HEK293 (cell line): ENCODE results near the gene SLC25A12.
A peak's percentile ranks its signal among the peaks of the same experiment; 100 is the strongest.

Source experiments
- GLIS1 ChIP-seq: fragments of 450-650 bp; formaldehyde crosslinking; IDR thresholded peaks from 2 replicates; pipeline ENCODE4 v1.5.1; 2016; ENCODE audit warnings: missing biosample characterization, missing genetic modification characterization
- KLF1 ChIP-seq: fragments of 450-650 bp; formaldehyde crosslinking; IDR thresholded peaks from 2 replicates; pipeline ENCODE4 v1.5.1; 2016; ENCODE audit warnings: missing biosample characterization, missing genetic modification characterization
- KLF9 ChIP-seq: fragments of 450-650 bp; formaldehyde crosslinking; IDR thresholded peaks from 2 replicates; pipeline ENCODE4 v1.5.1; 2016; ENCODE audit warnings: missing biosample characterization, missing genetic modification characterization, low read depth
- MYNN ChIP-seq: fragments of 450-650 bp; formaldehyde crosslinking; IDR thresholded peaks from 2 replicates; pipeline ENCODE4 v1.5.1; 2016; ENCODE audit warnings: missing biosample characterization, missing genetic modification characterization, borderline replicate concordance
- OVOL3 ChIP-seq: fragments of 450-650 bp; formaldehyde crosslinking; IDR thresholded peaks from 2 replicates; pipeline ENCODE4 v1.5.1; 2016; ENCODE audit warnings: missing biosample characterization, missing genetic modification characterization
- PRDM1 ChIP-seq: fragments of 450-650 bp; formaldehyde crosslinking; IDR thresholded peaks from 2 replicates; pipeline ENCODE4; 2016; ENCODE audit warnings: missing biosample characterization, missing genetic modification characterization
- TRIM28 ChIP-seq: IDR thresholded peaks from 2 replicates; pipeline ENCODE4 v1.6.1; 2011; ENCODE audit warnings: low read length, control low read depth, borderline replicate concordance
- ZBTB7A ChIP-seq: fragments of 450-650 bp; formaldehyde crosslinking; IDR thresholded peaks from 2 replicates; pipeline ENCODE4 v1.5.1; 2016; ENCODE audit warnings: low read depth, missing biosample characterization, missing genetic modification characterization
- ZFP37 ChIP-seq: fragments of 450-650 bp; formaldehyde crosslinking; IDR thresholded peaks from 2 replicates; pipeline ENCODE4 v1.5.1; 2016; ENCODE audit warnings: missing biosample characterization, missing genetic modification characterization
- ZFP41 ChIP-seq: fragments of 450-650 bp; formaldehyde crosslinking; IDR thresholded peaks from 2 replicates; pipeline ENCODE4 v1.5.1; 2016; ENCODE audit warnings: missing biosample characterization, missing genetic modification characterization, borderline replicate concordance
- ZNF155 ChIP-seq: fragments of 450-650 bp; formaldehyde crosslinking; IDR thresholded peaks from 2 replicates; pipeline ENCODE4 v1.5.1; 2016; ENCODE audit warnings: missing biosample characterization, missing genetic modification characterization
- ZNF302 ChIP-seq: fragments of 450-650 bp; formaldehyde crosslinking; IDR thresholded peaks from 2 replicates; pipeline ENCODE4 v1.5.1; 2016; ENCODE audit warnings: missing biosample characterization, missing genetic modification characterization, low read depth
- ZNF335 ChIP-seq: fragments of 450-650 bp; formaldehyde crosslinking; conservative IDR thresholded peaks from 2 replicates; pipeline ENCODE4 v1.5.1; 2016; ENCODE audit warnings: missing biosample characterization, missing genetic modification characterization
- ZNF561 ChIP-seq: fragments of 450-650 bp; IDR thresholded peaks from 2 replicates; pipeline ENCODE4 v1.5.1; 2018; ENCODE audit warnings: missing biosample characterization, missing genetic modification characterization, borderline replicate concordance
- ZNF658 ChIP-seq: fragments of 450-650 bp; formaldehyde crosslinking; IDR thresholded peaks from 2 replicates; pipeline ENCODE4; 2016; ENCODE audit warnings: missing biosample characterization, missing genetic modification characterization
- ZNF707 ChIP-seq: fragments of 450-650 bp; formaldehyde crosslinking; IDR thresholded peaks from 2 replicates; pipeline ENCODE4 v1.5.1; 2016; ENCODE audit warnings: missing biosample characterization, missing genetic modification characterization
- ZNF768 ChIP-seq: fragments of 450-650 bp; formaldehyde crosslinking; IDR thresholded peaks from 2 replicates; pipeline ENCODE4 v1.5.1; 2018; ENCODE audit warnings: missing biosample characterization, mild to moderate bottlenecking, missing genetic modification characterization
- ZNF777 ChIP-seq: fragments of 450-650 bp; formaldehyde crosslinking; IDR thresholded peaks from 2 replicates; pipeline ENCODE4 v1.5.1; 2017; ENCODE audit warnings: missing biosample characterization, missing genetic modification characterization, borderline replicate concordance
- ZNF830 ChIP-seq: fragments of 450-650 bp; IDR thresholded peaks from 2 replicates; pipeline ENCODE4 v1.5.0; 2018; ENCODE audit warnings: missing biosample characterization, missing genetic modification characterization, low read depth, mild to moderate bottlenecking, moderate library complexity
- ZNF843 ChIP-seq: fragments of 450-650 bp; formaldehyde crosslinking; IDR thresholded peaks from 2 replicates; pipeline ENCODE4 v1.5.1; 2016; ENCODE audit warnings: missing biosample characterization, missing genetic modification characterization
- ZSCAN16 ChIP-seq: fragments of 450-650 bp; formaldehyde crosslinking; IDR thresholded peaks from 2 replicates; pipeline ENCODE4 v1.5.1; 2016; ENCODE audit warnings: missing biosample characterization, missing genetic modification characterization
- TF ChIP-seq, protein P1 (sequence below): fragments of 450-650 bp; formaldehyde crosslinking; IDR thresholded peaks from 2 replicates; pipeline ENCODE4 v1.5.1; 2016; ENCODE audit warnings: missing biosample characterization, missing genetic modification characterization
- TF ChIP-seq, protein P2 (sequence below): fragments of 450-650 bp; formaldehyde crosslinking; conservative IDR thresholded peaks from 2 replicates; pipeline ENCODE4 v1.5.1; 2016; ENCODE audit warnings: low read depth, missing biosample characterization, missing genetic modification characterization
- TF ChIP-seq, protein P3 (sequence below): fragments of 450-650 bp; formaldehyde crosslinking; IDR thresholded peaks from 2 replicates; pipeline ENCODE4 v1.5.1; 2016; ENCODE audit warnings: missing biosample characterization, missing genetic modification characterization
- TF ChIP-seq, protein P4 (sequence below): IDR thresholded peaks from 2 replicates; pipeline ENCODE4 v1.6.1; 2011; ENCODE audit warnings: mild to moderate bottlenecking, low read depth, low read length, borderline replicate concordance
- TF ChIP-seq, protein P5 (sequence below): fragments of 450-650 bp; formaldehyde crosslinking; IDR thresholded peaks from 2 replicates; pipeline ENCODE4 v1.5.1; 2016; ENCODE audit warnings: missing biosample characterization, missing genetic modification characterization

The SLC25A12 gene

DNA sequence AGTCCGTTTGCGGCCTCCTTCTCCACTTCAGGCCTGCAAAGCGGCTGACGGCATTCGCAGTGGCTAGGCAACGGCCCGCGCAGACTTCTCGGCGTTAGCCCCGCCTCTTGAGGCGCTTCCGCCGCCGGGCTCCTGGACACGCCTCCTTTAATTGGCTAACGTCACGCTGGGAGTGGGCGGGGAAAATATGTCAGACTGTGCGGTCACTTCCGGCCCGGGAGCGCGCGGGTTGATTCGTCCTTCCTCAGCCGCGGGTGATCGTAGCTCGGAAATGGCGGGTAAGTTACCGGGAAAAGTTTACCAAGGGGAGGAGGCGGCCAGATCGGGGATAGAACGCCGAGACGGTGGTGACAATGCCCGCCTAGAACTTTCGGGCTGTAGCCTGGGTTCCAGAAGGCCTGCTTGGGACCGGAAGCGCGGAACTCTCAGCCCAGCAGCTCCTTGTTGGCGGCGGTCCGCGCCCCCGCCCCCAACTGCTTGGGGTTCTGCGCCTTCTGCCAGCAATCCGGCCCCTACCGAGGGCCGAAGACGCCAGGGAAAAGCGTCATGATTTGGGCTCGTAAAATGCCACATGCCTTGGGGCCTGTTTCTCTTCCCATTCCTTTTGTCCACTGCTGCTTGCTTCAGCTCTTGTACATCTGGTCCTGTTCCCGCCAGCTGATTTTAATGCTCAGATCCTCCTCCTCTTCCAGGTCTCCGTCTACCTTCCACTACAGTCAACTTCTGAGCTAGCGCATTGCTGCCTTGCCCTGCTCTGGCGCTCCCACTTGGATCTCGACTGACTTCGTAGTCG, 28.4 kb upstream of the SLC25A12 start, which contains the start of gene HAT1 (continued):
- TF ChIP-seq, protein P1, sequence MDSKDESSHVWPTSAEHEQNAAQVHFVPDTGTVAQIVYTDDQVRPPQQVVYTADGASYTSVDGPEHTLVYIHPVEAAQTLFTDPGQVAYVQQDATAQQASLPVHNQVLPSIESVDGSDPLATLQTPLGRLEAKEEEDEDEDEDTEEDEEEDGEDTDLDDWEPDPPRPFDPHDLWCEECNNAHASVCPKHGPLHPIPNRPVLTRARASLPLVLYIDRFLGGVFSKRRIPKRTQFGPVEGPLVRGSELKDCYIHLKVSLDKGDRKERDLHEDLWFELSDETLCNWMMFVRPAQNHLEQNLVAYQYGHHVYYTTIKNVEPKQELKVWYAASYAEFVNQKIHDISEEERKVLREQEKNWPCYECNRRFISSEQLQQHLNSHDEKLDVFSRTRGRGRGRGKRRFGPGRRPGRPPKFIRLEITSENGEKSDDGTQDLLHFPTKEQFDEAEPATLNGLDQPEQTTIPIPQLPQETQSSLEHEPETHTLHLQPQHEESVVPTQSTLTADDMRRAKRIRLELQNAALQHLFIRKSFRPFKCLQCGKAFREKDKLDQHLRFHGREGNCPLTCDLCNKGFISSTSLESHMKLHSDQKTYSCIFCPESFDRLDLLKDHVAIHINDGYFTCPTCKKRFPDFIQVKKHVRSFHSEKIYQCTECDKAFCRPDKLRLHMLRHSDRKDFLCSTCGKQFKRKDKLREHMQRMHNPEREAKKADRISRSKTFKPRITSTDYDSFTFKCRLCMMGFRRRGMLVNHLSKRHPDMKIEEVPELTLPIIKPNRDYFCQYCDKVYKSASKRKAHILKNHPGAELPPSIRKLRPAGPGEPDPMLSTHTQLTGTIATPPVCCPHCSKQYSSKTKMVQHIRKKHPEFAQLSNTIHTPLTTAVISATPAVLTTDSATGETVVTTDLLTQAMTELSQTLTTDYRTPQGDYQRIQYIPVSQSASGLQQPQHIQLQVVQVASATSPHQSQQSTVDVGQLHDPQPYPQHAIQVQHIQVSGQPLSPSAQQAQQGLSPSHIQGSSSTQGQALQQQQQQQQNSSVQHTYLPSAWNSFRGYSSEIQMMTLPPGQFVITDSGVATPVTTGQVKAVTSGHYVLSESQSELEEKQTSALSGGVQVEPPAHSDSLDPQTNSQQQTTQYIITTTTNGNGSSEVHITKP (tag by site-specific recombination) = peak; percentile 39
- TF ChIP-seq ZSCAN16 (tag by site-specific recombination) (peak; percentile 11; the same call in 1 of the 2 replicates), ZNF658 (tag by site-specific recombination) (no peak), ZFP41 (tag by site-specific recombination) (no peak), ZNF777 (tag by site-specific recombination) (no peak), ZFP37 (tag by site-specific recombination) (peak; percentile 22; the same call in 1 of the 2 replicates), ZNF335 (tag by site-specific recombination) (peak; percentile 73), ZNF302 (tag by site-specific recombination) (no peak), PRDM1 (no peak), KLF1 (tag by site-specific recombination) (0 out of 2 replicates have a peak, but pooled peaks have one; percentile 16), GLIS1 (tag by site-specific recombination) (peak; percentile 62), TRIM28 (peak; percentile 63; the same call in 1 of the 2 replicates), MYNN (tag by site-specific recombination) (no peak), ZNF843 (tag by site-specific recombination) (0 out of 2 replicates have a peak, but pooled peaks have one; percentile 52), ZNF830 (tag by site-specific recombination) (no peak), ZNF155 (tag by site-specific recombination) (no peak), ZNF561 (tag by site-specific recombination) (0 out of 2 replicates have a peak, but pooled peaks have one; percentile 28), ZNF707 (tag by site-specific recombination) (no peak), KLF9 (tag by site-specific recombination) (peak; percentile 93), ZBTB7A (tag by site-specific recombination) (no peak), OVOL3 (no peak), ZNF768 (tag by site-specific recombination) (no peak)
- TF ChIP-seq, protein P2, sequence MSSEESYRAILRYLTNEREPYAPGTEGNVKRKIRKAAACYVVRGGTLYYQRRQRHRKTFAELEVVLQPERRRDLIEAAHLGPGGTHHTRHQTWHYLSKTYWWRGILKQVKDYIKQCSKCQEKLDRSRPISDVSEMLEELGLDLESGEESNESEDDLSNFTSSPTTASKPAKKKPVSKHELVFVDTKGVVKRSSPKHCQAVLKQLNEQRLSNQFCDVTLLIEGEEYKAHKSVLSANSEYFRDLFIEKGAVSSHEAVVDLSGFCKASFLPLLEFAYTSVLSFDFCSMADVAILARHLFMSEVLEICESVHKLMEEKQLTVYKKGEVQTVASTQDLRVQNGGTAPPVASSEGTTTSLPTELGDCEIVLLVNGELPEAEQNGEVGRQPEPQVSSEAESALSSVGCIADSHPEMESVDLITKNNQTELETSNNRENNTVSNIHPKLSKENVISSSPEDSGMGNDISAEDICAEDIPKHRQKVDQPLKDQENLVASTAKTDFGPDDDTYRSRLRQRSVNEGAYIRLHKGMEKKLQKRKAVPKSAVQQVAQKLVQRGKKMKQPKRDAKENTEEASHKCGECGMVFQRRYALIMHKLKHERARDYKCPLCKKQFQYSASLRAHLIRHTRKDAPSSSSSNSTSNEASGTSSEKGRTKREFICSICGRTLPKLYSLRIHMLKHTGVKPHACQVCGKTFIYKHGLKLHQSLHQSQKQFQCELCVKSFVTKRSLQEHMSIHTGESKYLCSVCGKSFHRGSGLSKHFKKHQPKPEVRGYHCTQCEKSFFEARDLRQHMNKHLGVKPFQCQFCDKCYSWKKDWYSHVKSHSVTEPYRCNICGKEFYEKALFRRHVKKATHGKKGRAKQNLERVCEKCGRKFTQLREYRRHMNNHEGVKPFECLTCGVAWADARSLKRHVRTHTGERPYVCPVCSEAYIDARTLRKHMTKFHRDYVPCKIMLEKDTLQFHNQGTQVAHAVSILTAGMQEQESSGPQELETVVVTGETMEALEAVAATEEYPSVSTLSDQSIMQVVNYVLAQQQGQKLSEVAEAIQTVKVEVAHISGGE = peak; percentile 88
- TF ChIP-seq, protein P3, sequence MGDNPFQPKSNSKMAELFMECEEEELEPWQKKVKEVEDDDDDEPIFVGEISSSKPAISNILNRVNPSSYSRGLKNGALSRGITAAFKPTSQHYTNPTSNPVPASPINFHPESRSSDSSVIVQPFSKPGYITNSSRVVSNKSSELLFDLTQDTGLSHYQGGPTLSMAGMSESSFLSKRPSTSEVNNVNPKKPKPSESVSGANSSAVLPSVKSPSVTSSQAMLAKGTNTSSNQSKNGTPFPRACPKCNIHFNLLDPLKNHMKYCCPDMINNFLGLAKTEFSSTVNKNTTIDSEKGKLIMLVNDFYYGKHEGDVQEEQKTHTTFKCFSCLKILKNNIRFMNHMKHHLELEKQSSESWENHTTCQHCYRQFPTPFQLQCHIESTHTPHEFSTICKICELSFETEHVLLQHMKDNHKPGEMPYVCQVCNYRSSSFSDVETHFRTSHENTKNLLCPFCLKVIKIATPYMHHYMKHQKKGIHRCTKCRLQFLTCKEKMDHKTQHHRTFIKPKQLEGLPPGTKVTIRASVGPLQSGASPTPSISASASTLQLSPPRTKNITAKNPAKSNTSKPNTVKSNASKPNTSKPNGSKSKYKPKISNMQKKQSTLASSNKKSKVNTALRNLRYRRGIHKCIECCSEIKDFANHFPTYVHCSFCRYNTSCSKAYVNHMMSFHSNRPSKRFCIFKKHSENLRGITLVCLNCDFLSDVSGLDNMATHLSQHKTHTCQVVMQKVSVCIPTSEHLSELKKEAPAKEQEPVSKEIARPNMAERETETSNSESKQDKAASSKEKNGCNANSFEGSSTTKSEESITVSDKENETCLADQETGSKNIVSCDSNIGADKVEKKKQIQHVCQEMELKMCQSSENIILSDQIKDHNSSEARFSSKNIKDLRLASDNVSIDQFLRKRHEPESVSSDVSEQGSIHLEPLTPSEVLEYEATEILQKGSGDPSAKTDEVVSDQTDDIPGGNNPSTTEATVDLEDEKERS = no peak
- TF ChIP-seq, protein P4, sequence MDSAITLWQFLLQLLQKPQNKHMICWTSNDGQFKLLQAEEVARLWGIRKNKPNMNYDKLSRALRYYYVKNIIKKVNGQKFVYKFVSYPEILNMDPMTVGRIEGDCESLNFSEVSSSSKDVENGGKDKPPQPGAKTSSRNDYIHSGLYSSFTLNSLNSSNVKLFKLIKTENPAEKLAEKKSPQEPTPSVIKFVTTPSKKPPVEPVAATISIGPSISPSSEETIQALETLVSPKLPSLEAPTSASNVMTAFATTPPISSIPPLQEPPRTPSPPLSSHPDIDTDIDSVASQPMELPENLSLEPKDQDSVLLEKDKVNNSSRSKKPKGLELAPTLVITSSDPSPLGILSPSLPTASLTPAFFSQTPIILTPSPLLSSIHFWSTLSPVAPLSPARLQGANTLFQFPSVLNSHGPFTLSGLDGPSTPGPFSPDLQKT = peak; percentile 55; the same call in 1 of the 2 replicates
- TF ChIP-seq, protein P5, sequence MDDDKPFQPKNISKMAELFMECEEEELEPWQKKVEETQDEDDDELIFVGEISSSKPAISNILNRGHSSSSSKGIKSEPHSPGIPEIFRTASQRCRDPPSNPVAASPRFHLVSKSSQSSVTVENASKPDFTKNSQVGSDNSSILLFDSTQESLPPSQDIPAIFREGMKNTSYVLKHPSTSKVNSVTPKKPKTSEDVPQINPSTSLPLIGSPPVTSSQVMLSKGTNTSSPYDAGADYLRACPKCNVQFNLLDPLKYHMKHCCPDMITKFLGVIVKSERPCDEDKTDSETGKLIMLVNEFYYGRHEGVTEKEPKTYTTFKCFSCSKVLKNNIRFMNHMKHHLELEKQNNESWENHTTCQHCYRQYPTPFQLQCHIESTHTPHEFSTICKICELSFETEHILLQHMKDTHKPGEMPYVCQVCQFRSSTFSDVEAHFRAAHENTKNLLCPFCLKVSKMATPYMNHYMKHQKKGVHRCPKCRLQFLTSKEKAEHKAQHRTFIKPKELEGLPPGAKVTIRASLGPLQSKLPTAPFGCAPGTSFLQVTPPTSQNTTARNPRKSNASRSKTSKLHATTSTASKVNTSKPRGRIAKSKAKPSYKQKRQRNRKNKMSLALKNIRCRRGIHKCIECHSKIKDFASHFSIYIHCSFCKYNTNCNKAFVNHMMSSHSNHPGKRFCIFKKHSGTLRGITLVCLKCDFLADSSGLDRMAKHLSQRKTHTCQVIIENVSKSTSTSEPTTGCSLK (tag by site-specific recombination) = no peak
